Amniotic stem cell (primary cell): ENCODE results near the gene INO80C.
"Not testable (repeated sequence)": the region's sequence is repeated elsewhere in the genome, so short reads cannot be mapped to it uniquely, and the experiment has no call there.

Experiments used
- DNase-seq: peaks from one replicate; lab custom pipeline; 2025; lab: John Stamatoyannopoulos, UW

INO80C gene

GRCh38 chr18:35487525-35487924, 10.2 kb downstream of the INO80C start:
- not testable (repeated sequence) for DNase-seq

- no peak for DNase-seq
Measured at GRCh38 chr18:35485852-35486251, 11.9 kb downstream of the INO80C start.

- no peak for DNase-seq
Measured at GRCh38 chr18:35484034-35484433, 13.7 kb downstream of the INO80C start.

GRCh38 chr18:35481960-35482366, 15.8 kb downstream of the INO80C start:
- no peak for DNase-seq

DNA sequence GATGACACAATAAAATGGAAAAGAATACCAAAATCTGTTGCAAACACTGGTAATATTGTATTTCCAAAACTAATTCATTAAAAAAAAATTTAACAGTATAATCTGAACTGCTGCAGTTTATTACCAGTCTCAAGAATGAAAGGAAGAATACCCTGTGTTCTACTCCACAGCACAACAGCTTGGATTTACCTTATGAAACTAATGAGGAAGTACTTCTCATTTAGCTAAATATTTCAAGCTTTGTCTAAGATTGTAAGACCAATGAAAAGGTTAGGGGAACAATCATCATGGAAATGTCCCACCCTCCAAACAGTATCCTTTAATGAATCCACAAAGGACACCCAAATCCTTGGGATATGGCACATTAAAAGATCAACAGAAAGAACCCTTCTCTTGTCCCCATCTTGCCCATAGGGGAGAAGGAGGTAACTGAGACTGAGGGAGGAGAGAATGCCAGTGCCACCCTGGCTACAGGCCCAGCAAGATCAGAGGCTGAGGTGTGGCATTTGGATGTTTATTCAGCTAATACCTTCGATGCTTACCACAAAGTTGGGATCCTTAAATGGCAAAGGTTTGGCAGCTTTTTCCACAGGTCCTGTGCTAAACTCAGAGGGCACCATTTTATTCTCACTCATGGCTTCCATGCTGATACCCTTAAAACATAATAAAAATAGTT, 17.7 kb downstream of the INO80C start:
- DNase-seq = no peak

DNA sequence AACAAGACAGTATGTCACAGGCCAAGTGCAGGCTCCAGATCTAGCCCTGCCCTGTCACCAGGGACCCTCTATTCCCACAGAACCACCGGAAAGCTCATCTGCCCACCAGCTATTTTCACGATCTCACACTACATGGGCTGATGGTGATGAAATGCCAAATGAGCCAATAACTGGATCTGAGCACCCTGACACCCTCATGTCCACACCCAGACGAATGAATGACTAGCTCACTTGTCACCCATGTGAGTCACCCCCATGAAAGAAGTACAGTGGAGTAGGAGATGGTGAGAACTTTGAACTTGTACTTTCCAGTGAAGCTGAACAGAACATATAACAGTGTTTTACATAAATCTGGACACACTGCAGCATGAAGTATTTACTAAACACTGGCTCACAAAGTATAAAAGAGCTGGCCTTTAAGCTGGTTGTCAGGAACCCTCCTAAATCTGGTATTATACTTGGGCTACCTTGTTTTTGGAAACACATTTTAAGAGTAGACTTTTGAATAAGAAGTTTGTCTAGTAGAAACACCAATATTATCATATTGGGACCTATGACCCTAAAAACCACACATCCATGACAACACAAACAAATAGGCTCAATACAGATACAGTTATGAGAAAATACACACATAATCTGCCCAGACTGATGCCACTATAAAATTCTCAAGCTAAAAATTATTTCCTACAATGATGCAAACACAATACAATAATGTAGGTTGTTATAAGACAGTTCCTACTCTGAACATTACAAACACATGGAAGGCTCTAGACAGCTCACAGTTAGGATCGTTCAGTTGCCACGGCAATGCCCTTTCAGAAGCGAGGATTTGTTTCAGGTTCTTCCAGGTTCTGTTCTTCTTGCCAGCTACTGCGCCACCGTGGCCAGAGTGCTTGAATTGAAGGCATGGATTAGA, 19.0 kb downstream of the INO80C start:
- no peak for DNase-seq

GRCh38 chr18:35477974-35478373, 19.8 kb downstream of the INO80C start:
- no peak for DNase-seq

- DNase-seq = no peak
Measured at GRCh38 chr18:35477497-35477896, 20.3 kb downstream of the INO80C start.

DNA sequence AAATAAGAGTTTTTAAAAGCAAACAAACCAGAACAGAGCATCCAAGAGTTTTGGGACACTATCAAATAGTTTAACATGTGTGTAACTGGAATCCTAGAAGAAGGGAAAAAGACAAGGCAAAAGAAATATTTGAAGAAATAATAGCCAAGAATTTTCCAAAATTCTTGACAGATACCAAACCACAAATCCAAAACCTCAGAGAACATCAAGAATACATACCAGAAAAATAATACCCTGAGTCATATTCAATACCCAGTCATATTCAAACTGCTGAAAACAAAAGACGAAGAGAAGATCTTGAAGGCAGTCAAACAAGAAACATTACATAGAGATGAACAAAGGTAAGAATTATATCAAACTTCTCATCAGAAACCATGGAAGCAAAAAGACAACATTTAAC, 22.9 kb downstream of the INO80C start:
- DNase-seq = no peak

GRCh38 chr18:35473562-35473961, 24.2 kb downstream of the INO80C start:
- DNase-seq = no peak

DNA sequence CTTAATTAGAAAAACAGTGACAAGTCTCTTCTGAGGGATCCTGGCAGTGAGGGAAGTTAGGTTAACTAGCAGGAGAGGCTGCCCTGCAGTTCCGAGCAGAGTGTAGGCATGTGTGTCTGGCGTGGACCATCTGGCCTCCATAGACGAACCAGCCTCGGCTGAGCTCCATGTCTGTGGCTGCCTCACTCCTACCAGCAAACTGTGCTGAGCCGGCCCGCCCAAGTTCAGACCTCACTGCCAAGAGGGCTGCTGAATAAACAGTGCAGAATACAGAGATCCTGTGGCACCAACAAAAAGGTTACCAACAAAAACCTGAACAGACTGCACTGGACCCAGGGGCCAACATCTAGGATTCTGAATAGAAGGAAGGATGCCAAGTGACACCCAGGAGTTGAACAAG, 27.3 kb downstream of the INO80C start:
- no peak for DNase-seq

DNA sequence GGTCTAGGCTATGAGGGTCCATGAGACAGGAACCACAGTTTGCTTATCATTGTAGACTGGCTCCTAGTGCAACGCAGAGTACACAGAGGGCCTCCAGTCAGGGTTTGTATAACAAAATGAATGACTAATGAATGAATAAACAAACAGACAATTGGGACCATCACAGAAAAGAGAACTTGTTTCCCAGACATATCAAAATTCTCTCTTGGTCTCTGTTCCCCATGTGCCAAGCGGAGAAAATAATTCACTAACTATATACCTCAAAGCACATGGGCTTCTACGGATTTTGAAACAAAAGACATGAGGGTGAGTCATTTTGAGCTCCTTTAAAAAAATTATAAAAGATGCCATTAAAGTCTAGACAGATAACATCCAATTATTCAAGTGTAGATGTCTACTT, 28.0 kb downstream of the INO80C start:
- no peak for DNase-seq

DNA sequence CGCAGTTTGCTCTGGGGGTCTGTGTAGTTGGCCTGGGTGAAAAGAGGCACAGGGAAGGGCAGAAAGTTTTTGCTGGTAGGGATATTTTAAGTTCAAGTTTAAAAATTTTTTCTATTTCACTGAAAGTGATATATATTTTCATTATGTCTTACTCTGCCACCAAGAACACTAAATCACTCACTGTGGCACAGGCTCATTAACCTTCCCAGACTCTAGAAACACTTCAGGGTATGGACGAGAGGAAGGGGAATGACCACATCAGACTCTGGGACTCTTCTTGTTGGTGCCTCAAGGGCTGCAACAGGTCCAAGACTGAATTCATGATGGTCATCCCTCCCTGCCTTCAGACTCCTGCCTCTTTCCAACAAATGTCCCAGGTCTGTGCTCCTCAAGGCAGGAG, 29.0 kb downstream of the INO80C start:
- DNase-seq = no peak

GRCh38 chr18:35467624-35468016, 30.1 kb downstream of the INO80C start:
- no peak for DNase-seq

GRCh38 chr18:35466815-35467623, 30.7 kb downstream of the INO80C start:
- DNase-seq = no peak

DNA sequence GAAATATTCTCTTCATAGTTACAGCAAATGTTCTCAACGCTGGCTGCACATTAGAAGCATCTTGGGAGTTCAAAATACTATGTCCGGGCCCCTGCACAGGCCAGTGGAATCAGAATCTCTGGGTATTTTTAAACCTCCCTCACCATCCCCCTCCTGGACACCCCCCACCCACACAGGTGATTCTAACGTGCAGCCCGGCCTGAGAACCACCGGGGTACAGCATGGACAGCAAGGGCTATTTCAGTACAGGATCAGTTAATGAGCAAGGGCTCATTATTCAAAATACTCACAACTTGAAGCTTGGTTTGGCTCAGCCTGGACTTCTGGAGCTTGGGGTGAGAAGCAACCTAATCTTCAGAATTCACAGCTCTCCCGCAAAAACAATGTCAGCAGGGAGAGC, 31.4 kb downstream of the INO80C start:
- DNase-seq = no peak

GRCh38 chr18:35465329-35465728, 32.4 kb downstream of the INO80C start:
- DNase-seq = no peak

GRCh38 chr18:35464831-35465279, 32.9 kb downstream of the INO80C start:
- no peak for DNase-seq

DNA sequence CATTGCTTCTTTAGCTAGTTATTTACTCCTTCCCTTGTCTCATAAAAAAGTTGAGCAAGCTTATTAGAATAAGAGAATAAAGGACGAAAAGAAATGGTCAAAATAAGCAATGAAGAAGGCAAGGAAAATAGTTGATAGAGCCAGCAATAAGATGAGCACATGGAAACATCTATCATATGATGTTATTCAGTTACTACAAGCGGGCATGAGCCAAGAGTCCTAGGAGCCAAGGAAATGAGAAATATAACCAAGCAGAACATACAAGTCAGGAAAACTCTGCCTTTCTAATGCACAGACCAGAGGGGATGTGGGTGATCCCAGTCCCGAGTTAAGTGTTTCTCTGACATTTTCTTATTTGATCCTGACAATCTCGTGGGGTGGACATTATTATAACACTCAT, 33.9 kb downstream of the INO80C start:
- DNase-seq = no peak

GRCh38 chr18:35463050-35463449, 34.7 kb downstream of the INO80C start:
- no peak for DNase-seq

- DNase-seq = no peak
Measured at GRCh38 chr18:35460736-35461161, 37.0 kb downstream of the INO80C start.

GRCh38 chr18:35459997-35460396, 37.8 kb downstream of the INO80C start:
- DNase-seq = no peak
